Subcutaneous adipose tissue (tissue), 4 donors: ENCODE measurements around the gene NCBP3. TPM values are rescaled to one million over a fixed set of nuclear protein-coding genes. Genes with fewer than 3 reads are reported as not detected.

Experiments
- total RNA-seq, 4 donors: library from RNA; depleted of rRNA; stranded (reverse); fragments of >200 nt; gene quantifications; one replicate each; pipeline ENCODE4 v1.1.0, GENCODE V29; 2016
- TF ChIP-seq, protein P1 (sequence below): fragments of 450-650 bp; IDR thresholded peaks from one replicate; pipeline ENCODE4 v1.5.1; 2016; ENCODE audit warnings: low read depth, mild to moderate bottlenecking, control low read depth, antibody characterized with exemption, moderate library complexity

NCBP3 gene
- total RNA-seq, 4 donors from 2014 or later = 21.6 to 26.4 (median 23.6) TPM

DNA sequence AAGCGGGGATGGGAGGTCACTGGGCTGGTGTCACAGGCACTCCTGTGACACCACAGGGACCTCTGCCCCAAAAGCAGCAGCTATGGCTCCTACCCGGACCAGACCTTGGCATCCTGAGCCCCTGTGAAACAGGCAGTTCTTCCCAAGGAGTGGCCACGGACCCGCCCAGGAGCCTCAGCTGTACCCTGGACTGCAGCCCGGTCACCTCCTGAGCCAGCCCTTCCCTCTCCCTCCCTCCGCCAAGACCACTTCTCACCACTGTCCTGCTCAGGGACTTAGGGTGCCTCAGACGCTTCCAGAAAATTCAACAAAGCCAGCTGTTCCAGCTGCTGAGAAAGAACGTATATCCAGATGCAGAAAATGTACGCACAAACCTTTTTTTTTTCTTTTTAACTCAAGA, 13.9 kb upstream of the NCBP3 start:
- TF ChIP-seq, protein P1, sequence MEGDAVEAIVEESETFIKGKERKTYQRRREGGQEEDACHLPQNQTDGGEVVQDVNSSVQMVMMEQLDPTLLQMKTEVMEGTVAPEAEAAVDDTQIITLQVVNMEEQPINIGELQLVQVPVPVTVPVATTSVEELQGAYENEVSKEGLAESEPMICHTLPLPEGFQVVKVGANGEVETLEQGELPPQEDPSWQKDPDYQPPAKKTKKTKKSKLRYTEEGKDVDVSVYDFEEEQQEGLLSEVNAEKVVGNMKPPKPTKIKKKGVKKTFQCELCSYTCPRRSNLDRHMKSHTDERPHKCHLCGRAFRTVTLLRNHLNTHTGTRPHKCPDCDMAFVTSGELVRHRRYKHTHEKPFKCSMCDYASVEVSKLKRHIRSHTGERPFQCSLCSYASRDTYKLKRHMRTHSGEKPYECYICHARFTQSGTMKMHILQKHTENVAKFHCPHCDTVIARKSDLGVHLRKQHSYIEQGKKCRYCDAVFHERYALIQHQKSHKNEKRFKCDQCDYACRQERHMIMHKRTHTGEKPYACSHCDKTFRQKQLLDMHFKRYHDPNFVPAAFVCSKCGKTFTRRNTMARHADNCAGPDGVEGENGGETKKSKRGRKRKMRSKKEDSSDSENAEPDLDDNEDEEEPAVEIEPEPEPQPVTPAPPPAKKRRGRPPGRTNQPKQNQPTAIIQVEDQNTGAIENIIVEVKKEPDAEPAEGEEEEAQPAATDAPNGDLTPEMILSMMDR = no peak

GRCh38 chr17:3857261-3858105, 11.4 kb upstream of the NCBP3 start:
- TF ChIP-seq, protein P1 = no peak

GRCh38 chr17:3852561-3852960, 6.5 kb upstream of the NCBP3 start:
- TF ChIP-seq, protein P1 = no peak

- TF ChIP-seq, protein P1 = no peak
Measured at GRCh38 chr17:3851461-3852100, 5.5 kb upstream of the NCBP3 start.

DNA sequence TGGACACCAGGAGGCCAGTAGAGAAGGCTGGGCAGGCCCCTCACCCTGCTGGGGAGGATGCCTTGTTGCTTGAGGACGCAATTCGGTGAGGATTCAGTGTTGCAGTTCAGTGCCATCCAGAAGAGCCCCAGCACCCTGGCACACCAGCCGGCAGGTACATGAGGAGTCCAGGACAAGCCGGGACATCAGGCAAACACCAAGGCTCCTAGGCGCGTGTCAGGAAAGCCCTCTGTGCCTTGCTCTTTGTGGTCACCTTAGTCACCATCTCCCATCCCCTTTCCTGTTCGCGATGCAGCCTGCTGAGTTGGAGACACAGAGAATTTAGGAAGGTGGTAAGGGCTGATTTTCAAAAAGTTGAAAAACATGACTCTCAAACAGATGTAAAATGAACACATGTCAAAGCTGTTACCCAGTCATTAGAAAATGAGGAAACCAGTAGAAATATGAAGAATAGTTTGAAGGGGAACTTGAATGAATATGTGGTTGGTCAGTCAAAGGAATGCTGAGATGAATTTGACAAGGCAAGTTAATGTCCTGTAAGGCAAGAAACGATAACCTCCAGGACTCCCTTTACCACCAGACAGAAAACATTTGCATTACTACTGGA, 2.3 kb upstream of the NCBP3 start:
- TF ChIP-seq, protein P1 = no peak

DNA sequence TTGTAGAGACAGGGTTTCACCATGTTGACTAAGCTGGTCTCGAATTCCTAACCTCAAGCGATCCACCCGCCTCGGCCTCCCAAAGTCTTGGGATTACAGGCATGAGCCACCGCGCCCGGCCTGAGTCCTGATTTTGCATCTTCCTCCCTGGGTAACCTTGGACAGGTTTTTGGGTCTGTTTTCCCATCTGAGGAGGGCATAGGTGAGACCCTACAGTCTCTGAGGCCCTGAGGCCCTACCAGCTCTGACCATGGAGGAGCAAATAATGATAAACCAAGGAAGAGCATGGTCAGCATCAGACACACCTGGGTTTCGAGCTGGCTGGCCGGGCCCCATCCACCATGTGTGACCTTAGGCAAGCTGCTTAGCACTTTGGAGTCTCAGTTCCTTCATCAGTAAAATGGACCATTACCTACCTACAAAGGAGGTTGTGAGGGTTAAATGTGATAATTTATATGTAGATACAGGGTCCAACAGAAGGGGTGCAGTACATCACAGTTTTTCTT, 1.2 kb upstream of the NCBP3 start:
- TF ChIP-seq, protein P1 = no peak
